Activated CD4-positive, alpha-beta T cell treated with anti-CD3 and anti-CD28 coated beads, Interleukin-2, Interleukin-6, amounts not matched to agents 100 ng/mL and 50 ng/mL, durations not matched to agents 16 hours and 8 hours (primary cell): ENCODE results near the gene RBL2.
"Not testable (repeated sequence)": the region's sequence is repeated elsewhere in the genome, so short reads cannot be mapped to it uniquely, and the experiment has no call there.

Experiments
- DNase-seq: peaks from one replicate; pipeline ENCODE4 v3.0.0-alpha.2; 2020

RBL2 gene

DNA sequence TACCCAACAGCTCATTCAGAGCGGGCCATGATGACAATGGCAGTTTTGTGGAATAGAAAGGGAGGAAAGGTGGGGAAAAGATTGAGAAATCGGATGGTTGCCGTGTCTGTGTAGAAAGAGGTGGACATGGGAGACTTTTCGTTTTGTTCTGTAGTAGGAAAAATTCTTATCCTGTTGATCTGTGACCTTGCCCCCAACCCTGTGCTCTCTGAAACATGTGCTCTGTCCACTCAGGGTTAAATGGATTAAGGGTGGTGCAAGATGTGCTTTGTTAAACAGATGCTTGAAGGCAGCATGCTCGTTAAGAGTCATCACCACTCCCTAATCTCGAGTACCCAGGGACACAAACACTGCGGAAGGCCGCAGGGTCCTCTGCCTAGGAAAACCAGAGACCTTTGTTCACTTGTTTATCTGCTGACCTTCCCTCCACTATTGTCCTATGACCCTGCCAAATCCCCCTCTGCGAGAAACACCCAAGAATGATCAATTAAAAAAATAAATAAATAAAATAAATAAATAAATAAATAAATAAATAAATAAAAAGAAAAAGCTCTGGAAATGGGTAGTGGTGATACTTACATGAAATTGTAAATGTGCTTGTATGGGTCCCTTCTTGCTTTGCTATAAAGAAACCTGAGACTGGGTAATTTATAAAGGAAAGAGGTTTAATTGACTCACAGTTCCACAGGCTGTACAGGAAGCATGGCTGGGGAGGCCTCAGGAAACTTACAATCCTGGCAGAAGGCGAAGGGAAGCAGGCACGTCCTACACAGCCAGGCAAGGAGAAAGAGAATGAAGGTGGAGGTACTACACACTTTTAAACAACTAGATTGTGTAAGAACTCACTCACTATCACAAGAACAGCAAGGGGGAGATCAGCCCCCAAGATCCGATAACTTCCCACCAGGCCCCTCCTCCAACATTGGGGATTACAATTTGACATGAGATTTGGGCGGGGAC is 105.8 kb downstream of the RBL2 start:
- DNase-seq, result not testable (repeated sequence)
